ENCODE results near the gene STAMBPL1.
"Not testable (repeated sequence)": the region's sequence is repeated elsewhere in the genome, so short reads cannot be mapped to it uniquely, and the experiment has no call there.

DNA sequence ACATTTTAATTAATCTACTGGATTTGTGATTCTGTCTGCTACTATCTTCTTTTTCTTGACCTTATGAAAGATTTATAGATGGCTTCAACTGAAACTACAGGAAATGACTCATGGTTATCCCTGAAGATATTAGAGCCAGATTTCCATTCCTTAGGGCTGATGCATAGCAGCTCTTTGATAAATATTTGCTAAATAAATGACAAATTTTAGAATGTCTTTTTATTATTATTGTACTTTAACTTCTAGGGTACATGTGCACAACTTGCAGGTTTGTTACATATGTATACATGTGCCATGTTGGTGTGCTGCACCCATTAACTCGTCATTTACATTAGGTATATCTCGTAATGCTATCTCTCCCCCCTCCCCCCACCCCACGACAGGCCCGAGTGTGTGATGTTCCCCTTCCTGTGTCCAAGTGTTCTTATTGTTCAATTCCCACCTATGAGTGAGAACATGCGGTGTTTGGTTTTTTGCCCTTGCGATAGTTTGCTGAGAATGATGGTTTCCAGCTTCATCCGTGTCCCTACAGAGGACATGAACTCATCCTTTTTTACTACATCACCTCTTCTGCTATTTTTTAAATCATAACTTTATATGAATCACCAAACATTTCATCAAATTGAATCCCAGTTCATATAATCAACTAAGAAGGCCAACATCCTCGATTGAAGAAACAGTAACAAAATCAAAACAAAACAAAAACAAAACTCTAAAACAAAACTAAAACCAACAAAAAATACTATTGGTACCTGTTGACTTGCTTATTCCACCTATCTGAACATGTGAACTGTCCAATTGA lies 2.8 kb downstream of the STAMBPL1 start:
- not testable (repeated sequence) for TF ChIP-seq TARDBP (IDR thresholded peaks at IDR 0.05); ELF4 (IDR thresholded peaks at IDR 0.05); CTBP1 (IDR thresholded peaks at IDR 0.05; ENCODE audit: borderline replicate concordance); BHLHE40 (IDR thresholded peaks at IDR 0.05; ENCODE audit: borderline replicate concordance); NFRKB (IDR thresholded peaks at IDR 0.05); HDGF (IDR thresholded peaks at IDR 0.05; ENCODE audit: borderline replicate concordance)
